Measurements from ENCODE around the gene ZC3H13.

GRCh38 chr13:46012404-46012803 lies 40.1 kb downstream of the ZC3H13 start:
- no peak for TF ChIP-seq CTCF (IDR thresholded peaks at IDR 0.05)
- TF ChIP-seq POLR2A (IDR thresholded peaks at IDR 0.05), result no peak
